GM12878 (cell line): Measurements from ENCODE around the gene STAMBPL1. TPM values are rescaled to one million over a fixed set of nuclear protein-coding genes. Genes with fewer than 3 reads are reported as not detected.

Experiments
- ATAC-seq: fragments of 200-7000 bp; cut with Tn5 transposase; 3 replicates; pipeline ENCODE4 v1.9.1; 2020; ENCODE audit warnings: mild to moderate bottlenecking, moderate library complexity
- BruUV-seq: library from RNA; stranded (reverse); fragments of 400-500 nt; replicated peaks from 2 replicates; lab custom pipeline; 2021; lab: Mats Ljungman, UMichigan
- CTCF ChIA-PET: fragments of 300-600 bp; sonication (Branson Sonifier 250); formaldehyde crosslinking; extraction: SDS; loops from one replicate; lab custom pipeline; 2021; ENCODE audit warnings: inconsistent platforms; lab: Yijun Ruan, JAX
- POLR2A ChIA-PET: fragments of 350-600 bp; formaldehyde crosslinking; extraction: SDS; loops from one replicate; lab custom pipeline; 2021; ENCODE audit warnings: inconsistent platforms; lab: Charles Lee
- RAD21 ChIA-PET: fragments of 300-600 bp; sonication (Branson Sonifier 250); formaldehyde crosslinking; loops from one replicate; lab custom pipeline; 2023; ENCODE audit warnings: antibody characterized with exemption; ENCODE audit not compliant: unreplicated experiment; lab: Charles Lee
- SMC1A ChIA-PET: fragments of 300-600 bp; sonication (Branson Sonifier 250); formaldehyde crosslinking; loops from one replicate; lab custom pipeline; 2023; ENCODE audit not compliant: unreplicated experiment, uncharacterized antibody; lab: Charles Lee
- DNase-seq: peaks from one replicate; pipeline ENCODE4 v3.0.0-alpha.2; 2011; ENCODE audit warnings: low read depth, low spot score
- FAIRE-seq: peaks from 3 replicates; lab custom pipeline; 2011; peaks lifted over from hg19 to GRCh38; lab: Jason Lieb, UNC
- H2AFZ ChIP-seq: 2 replicates; pipeline ENCODE4 v1.6.0; 2011; ENCODE audit warnings: low read depth, low read length, control low read depth; ENCODE audit not compliant: control insufficient read depth
- H3K27ac ChIP-seq: 2 replicates; pipeline ENCODE4 v1.5.1; 2011; ENCODE audit warnings: control low read depth; ENCODE audit not compliant: control insufficient read depth, insufficient read depth
- H3K27me3 ChIP-seq, 2 experiments: replicated peaks in 1 of 2; 2 replicates each; pipeline versions ENCODE4 v1.6.0 to v1.6.1; 2011; ENCODE audit warnings: low read length in 1 of 2; ENCODE audit not compliant: control insufficient read depth in 2 of 2, insufficient read depth in 2 of 2
- H3K36me3 ChIP-seq, 2 experiments: 2 replicates each; pipeline ENCODE4 v1.5.1; 2011; ENCODE audit warnings: low read length in 1 of 2; ENCODE audit not compliant: control insufficient read depth in 2 of 2, insufficient read depth in 2 of 2
- H3K4me1 ChIP-seq: 2 replicates; pipeline ENCODE4 v1.6.1; 2011; ENCODE audit warnings: mild to moderate bottlenecking, low read length, moderate library complexity, mixed read lengths; ENCODE audit not compliant: control insufficient read depth, insufficient read depth
- H3K4me2 ChIP-seq: 2 replicates; pipeline ENCODE4 v1.6.0; 2011; ENCODE audit warnings: control low read depth; ENCODE audit not compliant: control insufficient read depth, insufficient read depth
- H3K4me3 ChIP-seq: fragments of 200-600 bp; sonication (generic); 2 replicates; pipeline ENCODE4 v1.5.1; 2016
- H3K79me2 ChIP-seq: 2 replicates; pipeline ENCODE4 v1.6.0; 2011; ENCODE audit warnings: low read length; ENCODE audit not compliant: control insufficient read depth, insufficient read depth
- H3K9ac ChIP-seq: 2 replicates; pipeline ENCODE4 v1.8.0; 2011; ENCODE audit warnings: low read length, control low read depth, mixed read lengths; ENCODE audit not compliant: control insufficient read depth, insufficient read depth
- H3K9me3 ChIP-seq: replicated peaks from 3 replicates; pipeline ENCODE4 v1.5.1; 2011; ENCODE audit warnings: mild to moderate bottlenecking, low read length; ENCODE audit not compliant: control insufficient read depth, insufficient read depth
- H4K20me1 ChIP-seq: 2 replicates; pipeline ENCODE4 v1.6.0; 2011; ENCODE audit not compliant: control insufficient read depth, insufficient read depth
- BCL3 ChIP-seq: IDR thresholded peaks from 2 replicates; pipeline ENCODE4 v1.6.1; 2011; ENCODE audit warnings: borderline replicate concordance, low read depth, mild to moderate bottlenecking, moderate library complexity, low read length; ENCODE audit not compliant: insufficient read depth, poor library complexity, severe bottlenecking
- CBX5 ChIP-seq: sonication (generic); IDR thresholded peaks from 2 replicates; pipeline ENCODE4 v1.6.1; 2016; ENCODE audit warnings: low read depth, moderate library complexity, mild to moderate bottlenecking, inconsistent platforms
- CHD1 ChIP-seq: IDR thresholded peaks from 2 replicates; pipeline ENCODE4 v1.6.1; 2012; ENCODE audit warnings: low read depth, low read length, improper control_type of control experiment
- ELK1 ChIP-seq: IDR thresholded peaks from 2 replicates; pipeline ENCODE4 v1.6.1; 2012; ENCODE audit warnings: low read depth, low read length, improper control_type of control experiment
- ESRRA ChIP-seq: IDR thresholded peaks from 2 replicates; pipeline ENCODE4 v1.6.1; 2012; ENCODE audit warnings: mild to moderate bottlenecking, low read length, improper control_type of control experiment
- GATAD2B ChIP-seq: fragments of 450-650 bp; conservative IDR thresholded peaks from 2 replicates; pipeline ENCODE4 v1.6.1; 2017; ENCODE audit warnings: low read depth, mild to moderate bottlenecking, moderate library complexity
- JUND ChIP-seq: IDR thresholded peaks from 2 replicates; pipeline ENCODE4 v1.6.1; 2012; ENCODE audit warnings: low read depth, mild to moderate bottlenecking, low read length, improper control_type of control experiment, moderate library complexity
- KDM1A ChIP-seq: fragments of 200-600 bp; sonication (generic); IDR thresholded peaks from 2 replicates; pipeline ENCODE4 v1.6.1; 2016; ENCODE audit warnings: borderline replicate concordance
- MYC ChIP-seq: IDR thresholded peaks from 2 replicates; pipeline ENCODE4 v1.6.1; 2011; ENCODE audit warnings: mild to moderate bottlenecking, low read length, moderate library complexity, inconsistent platforms; ENCODE audit not compliant: insufficient read depth, insufficient replicate concordance, insufficient read length, severe bottlenecking
- NFYA ChIP-seq: IDR thresholded peaks from 2 replicates; pipeline ENCODE4 v1.6.1; 2011; ENCODE audit warnings: low read depth, mild to moderate bottlenecking, low read length, improper control_type of control experiment, borderline replicate concordance
- PAX8 ChIP-seq: fragments of 450-650 bp; IDR thresholded peaks from 2 replicates; pipeline ENCODE4 v1.6.1; 2017; ENCODE audit warnings: mild to moderate bottlenecking, moderate library complexity
- PKNOX1 ChIP-seq: fragments of 450-650 bp; IDR thresholded peaks from 2 replicates; pipeline ENCODE4 v1.6.1; 2016; ENCODE audit warnings: mild to moderate bottlenecking
- SPI1 ChIP-seq: IDR thresholded peaks from 2 replicates; pipeline ENCODE4 v1.6.1; 2011; ENCODE audit warnings: low read depth, mild to moderate bottlenecking, low read length, moderate library complexity, borderline replicate concordance; ENCODE audit not compliant: insufficient read depth
- SRF ChIP-seq, 2 experiments: IDR thresholded peaks; 2 replicates each; pipeline ENCODE4 v1.6.1; 2011; ENCODE audit warnings: low read depth in 2 of 2, low read length in 2 of 2, mild to moderate bottlenecking in 1 of 2, moderate library complexity in 1 of 2
- TBL1XR1 ChIP-seq: IDR thresholded peaks from 2 replicates; pipeline ENCODE4 v1.6.1; 2012; ENCODE audit warnings: low read depth, low read length, improper control_type of control experiment
- WRNIP1 ChIP-seq: IDR thresholded peaks from 2 replicates; pipeline ENCODE4 v1.6.1; 2011; ENCODE audit warnings: low read depth, low read length, improper control_type of control experiment, borderline replicate concordance
- ZBTB4 ChIP-seq: fragments of 450-650 bp; formaldehyde crosslinking; IDR thresholded peaks from 2 replicates; pipeline ENCODE4 v1.4.0; 2022; ENCODE audit warnings: mild to moderate bottlenecking, moderate library complexity
- ZNF24 ChIP-seq: fragments of 450-650 bp; IDR thresholded peaks from 2 replicates; pipeline ENCODE4 v1.6.1; 2017; ENCODE audit warnings: antibody characterized with exemption, mild to moderate bottlenecking
- WGBS: methylation state at CpG from one replicate; pipeline ENCODE4 v1.1.6; 2016; ENCODE audit warnings: low lambda C conversion rate; ENCODE audit not compliant: insufficient replicate concordance, insufficient coverage; ENCODE audit errors: missing lambda C conversion rate; 5-methylcytosine and 5-hydroxymethylcytosine counted together
- in situ Hi-C: fragments of 300-500 bp; cut with MboI; formaldehyde crosslinking; loops from 9 replicates; pipeline ENCODE4 v1.14.3; 2018; ENCODE audit warnings: mixed read lengths
- intact Hi-C: fragments of 100-400 bp; cut with micrococcal nuclease; formaldehyde crosslinking; loops from one replicate; pipeline ENCODE4 v1.14.2; 2022; ENCODE audit not compliant: unreplicated experiment
- polyA plus RNA-seq, 11 experiments: library from polyadenylated mRNA; depleted of rRNA in 4 of 11; unstranded in 6 of 11; stranded (reverse) in 5 of 11; fragments of >200 nt; fragmentation: Nextera tagmentation in 4 of 11; fragmentation: Illumina TruSeq in 1 of 11; extraction: Ambion mirVana in 4 of 11; extraction: Trizol in 1 of 11; gene quantifications; 1 replicate in 1 of 11; 2 replicates in 10 of 11; pipeline versions ENCODE4 v1.2.1 to v1.2.3, GENCODE V29; 2011 to 2016; ENCODE audit warnings: inconsistent platforms in 2 of 11, missing spikeins in 2 of 11, low read depth in 1 of 11
- total RNA-seq, 4 experiments: library from RNA; depleted of rRNA in 3 of 4; stranded (reverse); fragments of >200 nt in 3 of 4; fragmentation: Illumina TruSeq in 1 of 4; extraction: Trizol in 1 of 4; gene quantifications; 2 replicates each; pipeline versions ENCODE4 v1.2.1 to v1.2.3, GENCODE V29; 2013 to 2021

STAMBPL1 gene
- total and polyA plus RNA-seq, 10 of the 15 experiments (the other 5 are each of a cell fraction or from before 2014, with no cell fraction given), result 7.5 to 44.1 (median 25.4) TPM

GRCh38 chr10:88906921-88907320 is 26.9 kb downstream of the STAMBPL1 start:
- WGBS, result 100% methylated on average over 1 of the region's 1 CpG
- Histone ChIP-seq H3K4me3 (no peak overlapping the region), H4K20me1 (no peaks in the 10 kb centered on the region), H3K9me3 (no peaks in the 10 kb centered on the region), H3K4me1 (peaks cover 12% of the 10 kb centered on the region), H2AFZ (no peak overlapping the region), H3K27me3 (no peaks in the 10 kb centered on the region), H3K79me2 (peaks cover 4% of the 10 kb centered on the region), H3K9ac (no peak overlapping the region), H3K27ac (no peak overlapping the region), H3K36me3 (peaks cover 2 to 14% of the 10 kb centered on the region in 2 experiments), H3K4me2 (no peak overlapping the region)
- no peak for FAIRE-seq
- no peak for DNase-seq
- ChIA-PET RAD21 (interaction anchor here (1.2 to 3.0 kb wide), 2 partner anchors 18 to 71 kb away, joined by 4 to 13 read pairs; no protein-coding TSS in a partner anchor), CTCF (interaction anchor here (0.9 to 4.3 kb wide), 11 partner anchors 8 to 311 kb away, joined by 3 to 30 read pairs (median 4); no protein-coding TSS in a partner anchor), POLR2A (interaction anchor here (1.2 kb wide), 1 partner anchor 22 kb away, joined by 4 read pairs; no protein-coding TSS in a partner anchor), SMC1A (interaction anchor here (1.1 to 6.0 kb wide), 10 partner anchors 8 to 71 kb away, joined by 5 to 60 read pairs (median 7); no protein-coding TSS in a partner anchor)
- ATAC-seq, result no peak
- intact Hi-C loops (no loop called here), in situ Hi-C loops (no loop called here)
- no TSS peak for BruUV-seq
- TF ChIP-seq ESRRA, result no peak
- no peak for TF ChIP-seq GATAD2B
- TF ChIP-seq PAX8, result no peak
- no peak for TF ChIP-seq TBL1XR1
- TF ChIP-seq CBX5, result no peak
- no peak for TF ChIP-seq NFYA
- no peak for TF ChIP-seq MYC
- TF ChIP-seq SPI1, result no peak
- TF ChIP-seq KDM1A, result no peak
- TF ChIP-seq CHD1, result no peak
- no peak for TF ChIP-seq WRNIP1
- no peak for TF ChIP-seq ZNF24
- TF ChIP-seq BCL3, result no peak
- TF ChIP-seq SRF (IDR thresholded peaks at IDR 0.05; ENCODE audit: low read depth in 2 of 2, low read length in 2 of 2), result no peak
- TF ChIP-seq ELK1, result no peak
- no peak for TF ChIP-seq JUND
- no peak for TF ChIP-seq PKNOX1
- TF ChIP-seq ZBTB4 (CRISPR knock-in tag), result no peak
